H7 (cell line): ENCODE data around the gene CCL4. TPM values are rescaled to one million over a fixed set of nuclear protein-coding genes. Genes with fewer than 3 reads are reported as not detected.

Source experiments
- DNase-seq: peaks from one replicate; pipeline ENCODE4 v3.0.0; 2012
- H3K27me3 ChIP-seq: 2 replicates; pipeline ENCODE4 v1.6.0; 2011; ENCODE audit warnings: mild to moderate bottlenecking, low read length; ENCODE audit not compliant: control insufficient read depth, insufficient read depth
- H3K36me3 ChIP-seq: replicated peaks from 2 replicates; pipeline ENCODE4 v1.5.1; 2011; ENCODE audit warnings: low read length; ENCODE audit not compliant: control insufficient read depth, insufficient read depth
- H3K4me3 ChIP-seq: 2 replicates; pipeline ENCODE4 v1.5.1; 2011; ENCODE audit warnings: low read depth, mild to moderate bottlenecking, control low read depth, low read length, moderate library complexity; ENCODE audit not compliant: insufficient read depth
- total RNA-seq: library from RNA; depleted of rRNA; stranded (reverse); fragments of >200 nt; shearing (Covaris generic); gene quantifications from 2 replicates; pipeline ENCODE4 v1.2.3, GENCODE V29; 2014

Gene CCL4
- total RNA-seq, 1 experiment from 2014 or later: not detected

GRCh38 chr17:36132421-36132831, 28.8 kb downstream of the CCL4 start:
- H3K36me3 ChIP-seq: no peaks in the 10 kb centered on the region
- H3K27me3 ChIP-seq: no peaks in the 10 kb centered on the region
- DNase-seq: no peak
- H3K4me3 ChIP-seq: no peak overlapping the region

- Histone ChIP-seq H3K36me3 (no peaks in the 10 kb centered on the region), H3K4me3 (no peak overlapping the region), H3K27me3 (no peaks in the 10 kb centered on the region)
- DNase-seq: no peak
These were observed 30.1 kb downstream of the CCL4 start for GRCh38 chr17:36133602-36134236.

- H3K27me3 ChIP-seq: no peaks in the 10 kb centered on the region
- no peaks in the 10 kb centered on the region for H3K36me3 ChIP-seq
- no peak for DNase-seq
These were observed 31.8 kb downstream of the CCL4 start for GRCh38 chr17:36135465-36135864.

GRCh38 chr17:36136036-36136435, 32.4 kb downstream of the CCL4 start:
- Histone ChIP-seq H3K4me3 (no peak overlapping the region), H3K27me3 (no peaks in the 10 kb centered on the region), H3K36me3 (no peaks in the 10 kb centered on the region)
- DNase-seq: no peak

More at GRCh38 chr17:36135465-36135864, 31.8 kb downstream of the CCL4 start:
- no peak overlapping the region for H3K4me3 ChIP-seq

- no peak for DNase-seq
- Histone ChIP-seq H3K27me3 (no peaks in the 10 kb centered on the region), H3K36me3 (no peaks in the 10 kb centered on the region), H3K4me3 (no peak overlapping the region)
These were observed 32.8 kb downstream of the CCL4 start for GRCh38 chr17:36136439-36136838.

GRCh38 chr17:36142235-36142634, 38.6 kb downstream of the CCL4 start:
- Histone ChIP-seq H3K36me3 (no peaks in the 10 kb centered on the region), H3K27me3 (no peaks in the 10 kb centered on the region), H3K4me3 (no peak overlapping the region)
- DNase-seq: no peak

- no peak overlapping the region for H3K4me3 ChIP-seq
- H3K36me3 ChIP-seq: no peaks in the 10 kb centered on the region
- no peaks in the 10 kb centered on the region for H3K27me3 ChIP-seq
- DNase-seq: no peak
These were observed 39.2 kb downstream of the CCL4 start for GRCh38 chr17:36142806-36143205.

- Histone ChIP-seq H3K4me3 (no peak overlapping the region), H3K27me3 (no peaks in the 10 kb centered on the region), H3K36me3 (no peaks in the 10 kb centered on the region)
- DNase-seq: no peak
These were observed 40.4 kb downstream of the CCL4 start for GRCh38 chr17:36144014-36144413.

- Histone ChIP-seq H3K27me3 (no peaks in the 10 kb centered on the region; the same call in 1 of the 2 replicates), H3K36me3 (no peaks in the 10 kb centered on the region), H3K4me3 (no peak overlapping the region)
- no peak for DNase-seq
These were observed 41.5 kb downstream of the CCL4 start for GRCh38 chr17:36144981-36145729.

- no peak overlapping the region for H3K4me3 ChIP-seq
- H3K27me3 ChIP-seq: no peaks in the 10 kb centered on the region; the same call in 1 of the 2 replicates
- no peak for DNase-seq
- H3K36me3 ChIP-seq: no peaks in the 10 kb centered on the region
These were observed 44.0 kb downstream of the CCL4 start for GRCh38 chr17:36147601-36148000.

GRCh38 chr17:36148559-36149295, 45.1 kb downstream of the CCL4 start:
- Histone ChIP-seq H3K27me3 (no peaks in the 10 kb centered on the region; the same call in 1 of the 2 replicates), H3K4me3 (no peak overlapping the region), H3K36me3 (no peaks in the 10 kb centered on the region)
- peak; percentile 80 for DNase-seq

GRCh38 chr17:36149296-36149820, 45.7 kb downstream of the CCL4 start:
- no peaks in the 10 kb centered on the region for H3K36me3 ChIP-seq
- no peak overlapping the region for H3K4me3 ChIP-seq
- H3K27me3 ChIP-seq: no peaks in the 10 kb centered on the region; the same call in 1 of the 2 replicates
- DNase-seq: no peak

- Histone ChIP-seq H3K36me3 (no peaks in the 10 kb centered on the region), H3K4me3 (no peak overlapping the region), H3K27me3 (no peaks in the 10 kb centered on the region; the same call in 1 of the 2 replicates)
- no peak for DNase-seq
These were observed 48.4 kb downstream of the CCL4 start for GRCh38 chr17:36151891-36152638.

- Histone ChIP-seq H3K36me3 (no peaks in the 10 kb centered on the region), H3K4me3 (no peak overlapping the region), H3K27me3 (no peaks in the 10 kb centered on the region; the same call in 1 of the 2 replicates)
- DNase-seq: no peak
These were observed 49.1 kb downstream of the CCL4 start for GRCh38 chr17:36152639-36153120.
